ENCODE results near the gene SULT1C2.

- TF ChIP-seq CTCF (IDR thresholded peaks at IDR 0.05; ENCODE audit: low read length) (no peak), EZH2 (IDR thresholded peaks at IDR 0.05; ENCODE audit: borderline replicate concordance, low read length) (no peak)
These were observed 16.9 kb upstream of the SULT1C2 start for GRCh38 chr2:108271691-108272253.

Data from OCI-LY1 (cell line).